ENCODE results near the gene PTPN4. TPM values are rescaled to one million over a fixed set of nuclear protein-coding genes. Genes with fewer than 3 reads are reported as not detected.

The PTPN4 gene
- total and polyA plus RNA-seq, 2 donors (not counting 3 experiments of a cell fraction or from before 2014, with no cell fraction given), result 6.8 to 29.6 TPM

DNA sequence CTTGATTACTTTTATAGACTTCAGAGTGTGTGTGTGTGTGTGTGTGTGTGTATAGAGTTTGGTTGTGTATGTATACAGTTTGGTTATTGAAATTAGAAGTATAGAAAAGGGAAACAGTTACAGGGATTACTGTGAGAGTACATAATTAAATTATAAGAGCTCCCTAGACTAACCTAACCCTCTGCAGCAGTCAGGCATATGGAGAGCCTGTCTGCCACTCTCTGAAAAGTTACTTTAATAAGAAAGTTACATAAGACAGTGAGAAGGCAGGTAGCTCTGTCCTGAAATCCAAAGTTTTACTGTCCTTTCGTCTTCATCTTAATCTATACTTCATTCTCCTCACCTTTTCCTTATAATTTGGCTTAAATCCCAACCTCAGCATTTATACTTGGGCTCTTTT is 181.7 kb downstream of the PTPN4 start:
- TF ChIP-seq FOS (IDR thresholded peaks at IDR 0.05; ENCODE audit: borderline replicate concordance, insufficient read depth, low read length) (no peak), MYC (IDR thresholded peaks at IDR 0.05; ENCODE audit: low read depth, low read length) (no peak), POLR2AphosphoS5 (IDR thresholded peaks at IDR 0.05; ENCODE audit: insufficient read depth, low read depth, low read length) (no peak)
- TF ChIP-seq, protein P1, sequence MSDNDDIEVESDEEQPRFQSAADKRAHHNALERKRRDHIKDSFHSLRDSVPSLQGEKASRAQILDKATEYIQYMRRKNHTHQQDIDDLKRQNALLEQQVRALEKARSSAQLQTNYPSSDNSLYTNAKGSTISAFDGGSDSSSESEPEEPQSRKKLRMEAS (IDR thresholded peaks at IDR 0.05; ENCODE audit: insufficient read depth, insufficient read length), result no peak
- Histone ChIP-seq H3K9me1 (replicated peaks; ENCODE audit: control insufficient read depth, extremely low read depth, insufficient read depth, low read length) (no peaks in the 10 kb centered on the region), H3K4me2 (ENCODE audit: insufficient read depth, low read length) (no peak overlapping the region), H3K79me2 (ENCODE audit: control insufficient read depth, insufficient read depth, low read length) (no peaks in the 10 kb centered on the region), H3K4me3 (replicated peaks in 1 of 3; ENCODE audit: insufficient read depth in 1 of 3, low read depth in 1 of 3, low read length in 3 of 3) (no peak overlapping the region), H3K36me3 (ENCODE audit: control insufficient read depth in 2 of 2, extremely low read depth in 1 of 2, insufficient read depth in 2 of 2, low read length in 2 of 2) (no peaks in the 10 kb centered on the region), H3K27me3 (ENCODE audit: control insufficient read depth in 2 of 2, insufficient read depth in 2 of 2, low read length in 2 of 2) (no peaks in the 10 kb centered on the region), H2AFZ (ENCODE audit: low read depth, low read length) (no peak overlapping the region), H3K9me3 (replicated peaks; ENCODE audit: control insufficient read depth, insufficient read depth, low read length) (no peaks in the 10 kb centered on the region), H3K9ac (replicated peaks; ENCODE audit: extremely low read depth, insufficient read depth, low read length) (no peak overlapping the region), H3K4me1 (ENCODE audit: control insufficient read depth, extremely low read depth, insufficient read depth, low read length) (no peaks in the 10 kb centered on the region), H4K20me1 (replicated peaks; ENCODE audit: control insufficient read depth, extremely low read depth, insufficient read depth, low read length) (no peaks in the 10 kb centered on the region), H3K27ac (ENCODE audit: insufficient read depth, low read depth, low read length) (no peak overlapping the region)
- FAIRE-seq (no peak), DNase-seq (ENCODE audit: low read depth, low spot score) (no peak)
- ChIA-PET CTCF (interaction anchor here (1.0 to 1.8 kb wide), 3 partner anchors 8 to 234 kb away, joined by 3 to 5 read pairs (median 4); no protein-coding TSS in a partner anchor), POLR2A (no interaction called here)
- intact Hi-C loops (cut with micrococcal nuclease), result no loop called here
- dilution Hi-C loops (cut with MboI; ENCODE audit: extremely low pct_ligation_motif_present, low sequenced_read_pairs), result no loop called here
- no TSS peak for BruUV-seq (replicated peaks)

DNA sequence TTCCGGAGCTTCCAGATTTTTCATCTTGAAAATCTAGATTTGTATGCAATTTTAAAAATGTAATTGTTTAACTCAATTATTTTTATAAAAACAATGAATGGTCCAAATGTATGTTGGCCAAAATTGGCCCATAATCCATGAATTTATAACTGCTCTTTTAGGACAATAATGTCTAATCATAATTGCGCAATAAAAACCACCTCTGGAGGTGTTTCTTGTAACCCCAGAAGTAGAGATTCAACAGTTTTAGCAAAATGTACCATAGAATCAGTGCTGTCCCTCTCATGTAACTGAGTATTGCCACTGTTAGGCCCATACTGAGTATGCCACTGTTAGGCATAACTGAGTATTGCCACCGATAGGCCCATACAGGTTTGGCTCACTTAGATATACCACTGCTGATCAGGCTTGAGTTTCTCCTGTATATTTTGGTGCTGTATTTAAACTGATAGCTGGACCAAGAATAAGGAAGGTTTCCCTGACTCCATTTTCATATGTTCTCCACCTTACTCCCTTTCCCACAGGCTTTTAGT is 182.3 kb downstream of the PTPN4 start:
- dilution Hi-C loops (cut with MboI; ENCODE audit: extremely low pct_ligation_motif_present, low sequenced_read_pairs) (no loop called here), intact Hi-C loops (cut with micrococcal nuclease) (no loop called here)
- no peaks in the 10 kb centered on the region for H3K4me1 ChIP-seq (ENCODE audit: control insufficient read depth, extremely low read depth, insufficient read depth, low read length)
- H3K27ac ChIP-seq (ENCODE audit: insufficient read depth, low read depth, low read length), result no peak overlapping the region
- H3K9me3 ChIP-seq (replicated peaks; ENCODE audit: control insufficient read depth, insufficient read depth, low read length), result no peaks in the 10 kb centered on the region
- no TSS peak for BruUV-seq (replicated peaks)
- H2AFZ ChIP-seq (ENCODE audit: low read depth, low read length), result no peak overlapping the region
- no peak overlapping the region for H3K9ac ChIP-seq (replicated peaks; ENCODE audit: extremely low read depth, insufficient read depth, low read length)
- peaks cover under 1% of the 10 kb centered on the region for H3K9me1 ChIP-seq (replicated peaks; ENCODE audit: control insufficient read depth, extremely low read depth, insufficient read depth, low read length)
- ChIA-PET POLR2A (no interaction called here), CTCF (interaction anchor here (1.0 to 1.5 kb wide), 4 partner anchors 13 to 233 kb away, joined by 3 to 4 read pairs (median 4); no protein-coding TSS in a partner anchor)
- TF ChIP-seq, protein P1 (IDR thresholded peaks at IDR 0.05; ENCODE audit: insufficient read depth, insufficient read length), result no peak
- TF ChIP-seq GATA2 (IDR thresholded peaks at IDR 0.05; ENCODE audit: insufficient read depth, insufficient read length, low read depth, low read length) (no peak), JUN (IDR thresholded peaks at IDR 0.05; ENCODE audit: borderline replicate concordance, insufficient read depth, insufficient read length, low read depth) (no peak), POLR2AphosphoS5 (IDR thresholded peaks at IDR 0.05; ENCODE audit: insufficient read depth, low read depth, low read length) (no peak), EZH2 (IDR thresholded peaks at IDR 0.05; ENCODE audit: borderline replicate concordance, low read depth, low read length, severe bottlenecking) (no peak), MYC (IDR thresholded peaks at IDR 0.05; ENCODE audit: low read depth, low read length) (no peak), FOS (IDR thresholded peaks at IDR 0.05; ENCODE audit: borderline replicate concordance, insufficient read depth, low read length) (no peak), POLR2A (IDR thresholded peaks at IDR 0.05; ENCODE audit: low read depth, low read length) (no peak)
- TF ChIP-seq, protein P2, sequence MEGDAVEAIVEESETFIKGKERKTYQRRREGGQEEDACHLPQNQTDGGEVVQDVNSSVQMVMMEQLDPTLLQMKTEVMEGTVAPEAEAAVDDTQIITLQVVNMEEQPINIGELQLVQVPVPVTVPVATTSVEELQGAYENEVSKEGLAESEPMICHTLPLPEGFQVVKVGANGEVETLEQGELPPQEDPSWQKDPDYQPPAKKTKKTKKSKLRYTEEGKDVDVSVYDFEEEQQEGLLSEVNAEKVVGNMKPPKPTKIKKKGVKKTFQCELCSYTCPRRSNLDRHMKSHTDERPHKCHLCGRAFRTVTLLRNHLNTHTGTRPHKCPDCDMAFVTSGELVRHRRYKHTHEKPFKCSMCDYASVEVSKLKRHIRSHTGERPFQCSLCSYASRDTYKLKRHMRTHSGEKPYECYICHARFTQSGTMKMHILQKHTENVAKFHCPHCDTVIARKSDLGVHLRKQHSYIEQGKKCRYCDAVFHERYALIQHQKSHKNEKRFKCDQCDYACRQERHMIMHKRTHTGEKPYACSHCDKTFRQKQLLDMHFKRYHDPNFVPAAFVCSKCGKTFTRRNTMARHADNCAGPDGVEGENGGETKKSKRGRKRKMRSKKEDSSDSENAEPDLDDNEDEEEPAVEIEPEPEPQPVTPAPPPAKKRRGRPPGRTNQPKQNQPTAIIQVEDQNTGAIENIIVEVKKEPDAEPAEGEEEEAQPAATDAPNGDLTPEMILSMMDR (IDR thresholded peaks at IDR 0.05; ENCODE audit: extremely low read depth in 1 of 2, insufficient read depth in 1 of 2, low read depth in 1 of 2, low read length in 2 of 2), result no peak
- H4K20me1 ChIP-seq (replicated peaks; ENCODE audit: control insufficient read depth, extremely low read depth, insufficient read depth, low read length), result no peaks in the 10 kb centered on the region
- no peak for FAIRE-seq
- H3K36me3 ChIP-seq (ENCODE audit: control insufficient read depth in 2 of 2, extremely low read depth in 1 of 2, insufficient read depth in 2 of 2, low read length in 2 of 2), result no peaks in the 10 kb centered on the region
- no peaks in the 10 kb centered on the region for H3K27me3 ChIP-seq (ENCODE audit: control insufficient read depth in 2 of 2, insufficient read depth in 2 of 2, low read length in 2 of 2)
- DNase-seq (ENCODE audit: low read depth, low spot score), result no peak
- no peaks in the 10 kb centered on the region for H3K79me2 ChIP-seq (ENCODE audit: control insufficient read depth, insufficient read depth, low read length)
- H3K4me3 ChIP-seq (replicated peaks in 1 of 3; ENCODE audit: insufficient read depth in 1 of 3, low read depth in 1 of 3, low read length in 3 of 3), result no peak overlapping the region
- no peak overlapping the region for H3K4me2 ChIP-seq (ENCODE audit: insufficient read depth, low read length)
